Stomach (tissue), 4 donors: Measurements from ENCODE around the gene AGFG1.

Experiments
- CTCF ChIP-seq, 7 experiments: fragments of 450-650 bp in 4 of 7; fragments of 200-600 bp in 3 of 7; sonication (generic) in 3 of 7; IDR thresholded peaks; one replicate each; pipeline ENCODE4 v1.5.1; 2016 to 2019; ENCODE audit warnings: antibody characterized with exemption in 7 of 7, control low read depth in 2 of 7, mild to moderate bottlenecking in 1 of 7
- POLR2A ChIP-seq, 4 donors: fragments of 450-650 bp; IDR thresholded peaks; one replicate each; pipeline ENCODE4 v1.6.1; 2016; ENCODE audit warnings: antibody characterized with exemption in 4 of 4, control low read depth in 2 of 4, mild to moderate bottlenecking in 1 of 4, moderate library complexity in 1 of 4

DNA sequence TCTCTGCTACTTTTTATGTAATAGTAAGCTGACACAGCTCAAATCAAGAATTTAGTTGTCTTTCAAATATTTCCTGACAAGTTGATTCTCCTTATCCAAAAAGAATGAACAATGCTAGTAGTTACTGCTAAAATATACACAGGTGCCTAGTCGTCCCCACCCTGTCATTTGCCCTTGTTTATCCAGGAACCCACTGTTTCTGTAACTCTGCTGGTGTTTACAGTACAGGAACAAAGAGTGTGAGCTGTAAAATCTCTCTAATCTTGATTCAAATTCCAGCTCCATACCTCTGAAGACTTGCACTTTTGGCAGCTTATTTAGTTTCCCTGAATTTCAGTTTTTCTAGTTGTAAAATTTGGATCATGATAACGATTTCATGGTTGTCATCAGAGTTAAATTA is 105.6 kb downstream of the AGFG1 start:
- TF ChIP-seq CTCF (IDR thresholded peaks at IDR 0.05) (no peak), POLR2A (IDR thresholded peaks at IDR 0.05) (no peak)
